HepG2 (cell line): Measurements from ENCODE around the gene RNASE7. TPM values are rescaled to one million over a fixed set of nuclear protein-coding genes. Genes with fewer than 3 reads are reported as not detected.

Experiments
- ATAD3A ChIP-seq: sonication (generic); formaldehyde crosslinking; IDR thresholded peaks from 2 replicates; pipeline ENCODE4 v1.4.0; 2020; ENCODE audit warnings: missing genetic modification reagents
- CBX2 ChIP-seq, 2 experiments: fragments of 200-600 bp in 1 of 2; sonication (generic); formaldehyde crosslinking in 1 of 2; IDR thresholded peaks; 2 replicates each; pipeline versions ENCODE4 v1.7.0 to v1.8.1; 2018 to 2022; ENCODE audit warnings: low read depth in 2 of 2, low read length in 1 of 2, mild to moderate bottlenecking in 1 of 2, missing genetic modification reagents in 1 of 2
- GLMP ChIP-seq: sonication (generic); formaldehyde crosslinking; IDR thresholded peaks from 2 replicates; pipeline ENCODE4 v1.9.0; 2021; ENCODE audit warnings: missing genetic modification reagents, mild to moderate bottlenecking, borderline replicate concordance
- HNRNPK ChIP-seq: fragments of 200-400 bp; formaldehyde crosslinking; IDR thresholded peaks from 2 replicates; pipeline ENCODE4 v1.6.1; 2018; ENCODE audit warnings: low read length, low read depth, moderate library complexity, mild to moderate bottlenecking; ENCODE audit not compliant: poor library complexity, severe bottlenecking
- JDP2 ChIP-seq: sonication (generic); formaldehyde crosslinking; IDR thresholded peaks from 2 replicates; pipeline ENCODE4 v1.8.1; 2022; ENCODE audit warnings: missing genetic modification reagents, borderline replicate concordance
- KDM2A ChIP-seq: sonication (generic); formaldehyde crosslinking; IDR thresholded peaks from 2 replicates; pipeline ENCODE4 v1.4.0; 2020; ENCODE audit warnings: low read depth, missing genetic modification reagents, borderline replicate concordance
- MXD1 ChIP-seq: sonication (generic); formaldehyde crosslinking; IDR thresholded peaks from 2 replicates; pipeline ENCODE4 v1.4.0; 2020; ENCODE audit warnings: mild to moderate bottlenecking, missing genetic modification reagents
- RARA ChIP-seq: IDR thresholded peaks from 2 replicates; pipeline ENCODE4 v1.6.1; 2016; ENCODE audit warnings: missing genetic modification reagents, missing compliant biosample characterization
- UBTF ChIP-seq: sonication (generic); formaldehyde crosslinking; IDR thresholded peaks from 2 replicates; pipeline ENCODE4 v1.4.0; 2020; ENCODE audit warnings: mild to moderate bottlenecking, missing genetic modification reagents
- ZNF253 ChIP-seq: sonication (generic); formaldehyde crosslinking; IDR thresholded peaks from 2 replicates; pipeline ENCODE4 v1.8.0; 2022; ENCODE audit warnings: mild to moderate bottlenecking, missing genetic modification reagents, borderline replicate concordance
- ZNF33B ChIP-seq: sonication (generic); formaldehyde crosslinking; IDR thresholded peaks from 2 replicates; pipeline ENCODE4 v1.5.1; 2020; ENCODE audit warnings: mild to moderate bottlenecking, missing genetic modification reagents
- ZNF546 ChIP-seq: sonication (generic); formaldehyde crosslinking; conservative IDR thresholded peaks from 2 replicates; pipeline ENCODE4 v1.8.1; 2023; ENCODE audit warnings: mild to moderate bottlenecking, missing genetic modification reagents
- ZNF549 ChIP-seq: sonication (generic); formaldehyde crosslinking; IDR thresholded peaks from 2 replicates; pipeline ENCODE4 v1.5.0; 2020; ENCODE audit warnings: missing genetic modification reagents
- ZNF780A ChIP-seq: sonication (generic); formaldehyde crosslinking; IDR thresholded peaks from 2 replicates; pipeline ENCODE4 v1.8.0; 2022; ENCODE audit warnings: mild to moderate bottlenecking, missing genetic modification reagents, moderate library complexity
- ZNF782 ChIP-seq: sonication (generic); formaldehyde crosslinking; IDR thresholded peaks from 2 replicates; pipeline ENCODE4 v1.4.0; 2020; ENCODE audit warnings: missing genetic modification reagents, mild to moderate bottlenecking, borderline replicate concordance
- ZNF800 ChIP-seq: sonication (generic); formaldehyde crosslinking; IDR thresholded peaks from 2 replicates; pipeline ENCODE4 v1.4.0; 2020; ENCODE audit warnings: missing genetic modification reagents
- polyA plus RNA-seq, 8 experiments: library from polyadenylated mRNA; depleted of rRNA in 3 of 8; stranded (reverse) in 7 of 8; unstranded in 1 of 8; fragments of >200 nt; fragmentation: Illumina TruSeq in 4 of 8; extraction: Trizol in 4 of 8; gene quantifications; 2 replicates each; pipeline versions ENCODE4 v1.2.1 to v1.2.3, GENCODE V29; 2011 to 2016; ENCODE audit warnings: low read depth in 4 of 8, missing spikeins in 1 of 8, mixed read lengths in 1 of 8; ENCODE audit not compliant: insufficient read depth in 1 of 8
- total RNA-seq, 5 experiments: library from RNA; depleted of rRNA; stranded (reverse); fragments of >200 nt; fragmentation: Illumina TruSeq; extraction: Trizol; gene quantifications; 2 replicates each; pipeline ENCODE4 v1.2.3, GENCODE V29; 2016; ENCODE audit warnings: low read depth in 1 of 5
- TF ChIP-seq, protein P1 (sequence below): sonication (generic); formaldehyde crosslinking; IDR thresholded peaks from 2 replicates; pipeline ENCODE4 v1.4.0; 2020; ENCODE audit warnings: missing genetic modification reagents, low read depth, mild to moderate bottlenecking, borderline replicate concordance
- TF ChIP-seq, protein P2 (sequence below): sonication (generic); formaldehyde crosslinking; IDR thresholded peaks from 2 replicates; pipeline ENCODE4 v1.5.1; 2020; ENCODE audit warnings: missing genetic modification reagents, mild to moderate bottlenecking, borderline replicate concordance

The RNASE7 gene
- total and polyA plus RNA-seq, 2 of the 13 experiments (the other 11 are each of a cell fraction or from before 2014, with no cell fraction given), result 0.04 TPM; not detected in 1

- TF ChIP-seq, protein P1, sequence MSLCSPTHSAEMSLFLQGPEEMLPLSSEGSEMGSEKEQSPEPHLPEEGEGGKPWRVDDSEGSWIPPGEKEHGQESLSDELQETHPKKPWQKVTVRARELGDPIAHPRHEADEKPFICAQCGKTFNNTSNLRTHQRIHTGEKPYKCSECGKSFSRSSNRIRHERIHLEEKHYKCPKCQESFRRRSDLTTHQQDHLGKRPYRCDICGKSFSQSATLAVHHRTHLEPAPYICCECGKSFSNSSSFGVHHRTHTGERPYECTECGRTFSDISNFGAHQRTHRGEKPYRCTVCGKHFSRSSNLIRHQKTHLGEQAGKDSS (CRISPR knock-in tag), result no peak
- TF ChIP-seq GLMP (CRISPR knock-in tag) (no peak), ZNF253 (0 out of 2 replicates have a peak, but pooled peaks have one; percentile 3), ZNF33B (CRISPR knock-in tag) (no peak), HNRNPK (no peak), ZNF782 (no peak), CBX2 (IDR thresholded peaks at IDR 0.05; ENCODE audit: low read depth, low read length) (no peak), CBX2 (CRISPR knock-in tag; IDR thresholded peaks at IDR 0.05; ENCODE audit: low read depth) (no peak), RARA (CRISPR knock-in tag) (peak; percentile 36), ZNF549 (CRISPR knock-in tag) (no peak), KDM2A (CRISPR knock-in tag) (peak; percentile 76), UBTF (CRISPR knock-in tag) (no peak), ZNF800 (CRISPR knock-in tag) (no peak), ZNF546 (CRISPR knock-in tag) (no peak; the same call in 1 of the 2 replicates), JDP2 (CRISPR knock-in tag) (no peak), MXD1 (CRISPR knock-in tag) (no peak), ZNF780A (CRISPR knock-in tag) (no peak), ATAD3A (CRISPR knock-in tag) (no peak)
- TF ChIP-seq, protein P2, sequence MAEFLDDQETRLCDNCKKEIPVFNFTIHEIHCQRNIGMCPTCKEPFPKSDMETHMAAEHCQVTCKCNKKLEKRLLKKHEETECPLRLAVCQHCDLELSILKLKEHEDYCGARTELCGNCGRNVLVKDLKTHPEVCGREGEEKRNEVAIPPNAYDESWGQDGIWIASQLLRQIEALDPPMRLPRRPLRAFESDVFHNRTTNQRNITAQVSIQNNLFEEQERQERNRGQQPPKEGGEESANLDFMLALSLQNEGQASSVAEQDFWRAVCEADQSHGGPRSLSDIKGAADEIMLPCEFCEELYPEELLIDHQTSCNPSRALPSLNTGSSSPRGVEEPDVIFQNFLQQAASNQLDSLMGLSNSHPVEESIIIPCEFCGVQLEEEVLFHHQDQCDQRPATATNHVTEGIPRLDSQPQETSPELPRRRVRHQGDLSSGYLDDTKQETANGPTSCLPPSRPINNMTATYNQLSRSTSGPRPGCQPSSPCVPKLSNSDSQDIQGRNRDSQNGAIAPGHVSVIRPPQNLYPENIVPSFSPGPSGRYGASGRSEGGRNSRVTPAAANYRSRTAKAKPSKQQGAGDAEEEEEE (CRISPR knock-in tag), result no peak
Measured at GRCh38 chr14:21071225-21072030, 29.3 kb downstream of the RNASE7 start (continued).
